GM21717 (cell line): ENCODE results near the gene ANKS3.

Source experiments
- ATAC-seq: cut with Tn5 transposase; IDR thresholded peaks from one replicate; pipeline ENCODE4 v1.9.1; 2021; ENCODE audit warnings: mild to moderate bottlenecking, moderate library complexity; ENCODE audit not compliant: unreplicated experiment

Gene ANKS3

GRCh38 chr16:4685776-4686496 is 48.1 kb downstream of the ANKS3 start:
- no peak for ATAC-seq

- no peak for ATAC-seq
Observed at GRCh38 chr16:4685292-4685691, 48.8 kb downstream of the ANKS3 start.

- ATAC-seq, result no peak
Observed at GRCh38 chr16:4684763-4685162, 49.3 kb downstream of the ANKS3 start.

GRCh38 chr16:4684058-4684715 is 49.9 kb downstream of the ANKS3 start:
- no peak for ATAC-seq

GRCh38 chr16:4683255-4684057 is 50.6 kb downstream of the ANKS3 start:
- no peak for ATAC-seq

- no peak for ATAC-seq
Observed at GRCh38 chr16:4682616-4683254, 51.3 kb downstream of the ANKS3 start.

- no peak for ATAC-seq
Observed at GRCh38 chr16:4682084-4682591, 51.9 kb downstream of the ANKS3 start.

- no peak for ATAC-seq
Observed at GRCh38 chr16:4681471-4682083, 52.5 kb downstream of the ANKS3 start.

GRCh38 chr16:4680673-4681470 is 53.2 kb downstream of the ANKS3 start:
- ATAC-seq, result no peak

GRCh38 chr16:4679850-4680636 is 54.0 kb downstream of the ANKS3 start:
- no peak for ATAC-seq

GRCh38 chr16:4679156-4679849 is 54.8 kb downstream of the ANKS3 start:
- no peak for ATAC-seq

GRCh38 chr16:4678596-4678995 is 55.5 kb downstream of the ANKS3 start:
- ATAC-seq, result no peak

- ATAC-seq, result no peak
Observed at GRCh38 chr16:4677994-4678393, 56.1 kb downstream of the ANKS3 start.

- no peak for ATAC-seq
Observed at GRCh38 chr16:4677390-4677789, 56.7 kb downstream of the ANKS3 start.

GRCh38 chr16:4676831-4677230 is 57.2 kb downstream of the ANKS3 start:
- no peak for ATAC-seq

GRCh38 chr16:4675864-4676786 is 57.9 kb downstream of the ANKS3 start:
- ATAC-seq, result no peak

GRCh38 chr16:4674926-4675530 is 59.0 kb downstream of the ANKS3 start:
- ATAC-seq, result no peak
